22Rv1 (cell line): ENCODE data around the gene SKAP2.

ENCODE experiments used
- CTCF ChIP-seq: fragments of 450-650 bp; IDR thresholded peaks from 2 replicates; pipeline ENCODE4 v1.5.1; 2017; ENCODE audit warnings: mild to moderate bottlenecking
- ZFX ChIP-seq: fragments of 450-650 bp; IDR thresholded peaks from 2 replicates; pipeline ENCODE4 v1.6.1; 2017; ENCODE audit warnings: antibody characterized with exemption, borderline replicate concordance

GRCh38 chr7:26714006-26714405 is 150.4 kb downstream of the SKAP2 start:
- TF ChIP-seq CTCF (no peak), ZFX (no peak)
